Keratinocyte (primary cell): ENCODE data around the gene CRYBA2. TPM values are rescaled to one million over a fixed set of nuclear protein-coding genes. Genes with fewer than 3 reads are reported as not detected.
A peak's percentile ranks its signal among the peaks of the same experiment; 100 is the strongest.

ENCODE experiments used
- DNase-seq: peaks from one replicate; pipeline ENCODE4 v3.0.0-alpha.2; 2011; ENCODE audit warnings: low read depth, missing footprints, low spot score
- FAIRE-seq: peaks from 2 replicates; lab custom pipeline; 2011; peaks lifted over from hg19 to GRCh38; lab: Jason Lieb, UNC
- H2AFZ ChIP-seq: 2 replicates; pipeline ENCODE4 v1.6.0; 2012; ENCODE audit warnings: low read length, control low read depth, inconsistent platforms; ENCODE audit not compliant: control insufficient read depth
- H3K27ac ChIP-seq: 2 replicates; pipeline ENCODE4 v1.5.1; 2011; ENCODE audit warnings: low read length; ENCODE audit not compliant: control insufficient read depth, insufficient read depth
- H3K27me3 ChIP-seq: 3 replicates; pipeline ENCODE4 v1.6.0; 2011; ENCODE audit warnings: low read length; ENCODE audit not compliant: control insufficient read depth, insufficient read depth; ENCODE audit errors: extremely low read depth
- H3K36me3 ChIP-seq, 2 experiments: 2 replicates in 1 of 2; 3 replicates in 1 of 2; pipeline ENCODE4 v1.5.1; 2011; ENCODE audit warnings: low read length in 2 of 2, mild to moderate bottlenecking in 1 of 2; ENCODE audit not compliant: control insufficient read depth in 2 of 2, insufficient read depth in 2 of 2; ENCODE audit errors: extremely low read depth in 1 of 2
- H3K4me1 ChIP-seq: 3 replicates; pipeline ENCODE4 v1.5.1; 2011; ENCODE audit warnings: low read length; ENCODE audit not compliant: control insufficient read depth, insufficient read depth; ENCODE audit errors: extremely low read depth
- H3K4me2 ChIP-seq: 3 replicates; pipeline ENCODE4 v1.6.0; 2011; ENCODE audit warnings: low read depth, low read length; ENCODE audit not compliant: control insufficient read depth, insufficient read depth; ENCODE audit errors: extremely low read depth
- H3K4me3 ChIP-seq, 3 experiments: fragments of 200-600 bp in 1 of 3; sonication (generic) in 1 of 3; 2 replicates in 2 of 3; 3 replicates in 1 of 3; pipeline ENCODE4 v1.5.1; 2011 to 2016; ENCODE audit warnings: low read length in 3 of 3, mild to moderate bottlenecking in 3 of 3, control low read depth in 2 of 3, inconsistent platforms in 1 of 3, low read depth in 1 of 3, mixed read lengths in 1 of 3, mixed run types in 1 of 3, moderate library complexity in 1 of 3; ENCODE audit not compliant: control insufficient read depth in 2 of 3, insufficient read depth in 2 of 3; ENCODE audit errors: extremely low read depth in 1 of 3
- H3K79me2 ChIP-seq: 2 replicates; pipeline ENCODE4 v1.6.0; 2012; ENCODE audit warnings: low read length; ENCODE audit not compliant: control insufficient read depth, insufficient read depth
- H3K9ac ChIP-seq: 3 replicates; pipeline ENCODE4 v1.6.0; 2011; ENCODE audit warnings: low read length; ENCODE audit not compliant: control insufficient read depth, insufficient read depth; ENCODE audit errors: extremely low read depth
- H3K9me1 ChIP-seq: 3 replicates; pipeline ENCODE4 v1.6.0; 2011; ENCODE audit warnings: low read length; ENCODE audit not compliant: control insufficient read depth, insufficient read depth; ENCODE audit errors: extremely low read depth
- H3K9me3 ChIP-seq: 2 replicates; pipeline ENCODE4 v1.5.1; 2012; ENCODE audit warnings: low read depth, low read length; ENCODE audit not compliant: control insufficient read depth
- H4K20me1 ChIP-seq: 3 replicates; pipeline ENCODE4 v1.6.0; 2011; ENCODE audit warnings: low read length; ENCODE audit not compliant: control insufficient read depth, insufficient read depth; ENCODE audit errors: extremely low read depth
- CTCF ChIP-seq, 3 experiments: IDR thresholded peaks in 1 of 3; conservative IDR thresholded peaks in 1 of 3; optimal IDR thresholded peaks in 1 of 3; 2 replicates in 2 of 3; 3 replicates in 1 of 3; pipeline versions ENCODE3 to v1.5.1; 2011; ENCODE audit warnings: low read length in 3 of 3, mild to moderate bottlenecking in 3 of 3, moderate library complexity in 2 of 3, control low read depth in 1 of 3, inconsistent platforms in 1 of 3; ENCODE audit not compliant: insufficient read depth in 2 of 3; ENCODE audit errors: extremely low read depth in 1 of 3
- EZH2 ChIP-seq: IDR thresholded peaks from one replicate; pipeline ENCODE4 v1.6.1; 2012; ENCODE audit warnings: inconsistent platforms, mild to moderate bottlenecking, low read length, moderate library complexity
- dilution Hi-C: fragments of 300-500 bp; cut with MboI; formaldehyde crosslinking; loops from one replicate; pipeline ENCODE4 v1.7.0; 2020; ENCODE audit warnings: low sequenced_read_pairs; ENCODE audit not compliant: extremely low pct_ligation_motif_present
- polyA plus RNA-seq, 5 experiments: library from polyadenylated mRNA; depleted of rRNA in 3 of 5; stranded (reverse) in 3 of 5; stranded (forward) in 1 of 5; unstranded in 1 of 5; fragments of >200 nt; gene quantifications; 1 replicate in 1 of 5; 2 replicates in 3 of 5; 3 replicates in 1 of 5; pipeline versions ENCODE4 v1.2.1 to v1.2.3, GENCODE V29; 2011 to 2012; ENCODE audit warnings: missing spikeins in 2 of 5, low read depth in 1 of 5, low replicate concordance in 1 of 5

Gene CRYBA2
- polyA plus RNA-seq, 1 donor (not counting 4 experiments of a cell fraction or from before 2014, with no cell fraction given): not detected

DNA sequence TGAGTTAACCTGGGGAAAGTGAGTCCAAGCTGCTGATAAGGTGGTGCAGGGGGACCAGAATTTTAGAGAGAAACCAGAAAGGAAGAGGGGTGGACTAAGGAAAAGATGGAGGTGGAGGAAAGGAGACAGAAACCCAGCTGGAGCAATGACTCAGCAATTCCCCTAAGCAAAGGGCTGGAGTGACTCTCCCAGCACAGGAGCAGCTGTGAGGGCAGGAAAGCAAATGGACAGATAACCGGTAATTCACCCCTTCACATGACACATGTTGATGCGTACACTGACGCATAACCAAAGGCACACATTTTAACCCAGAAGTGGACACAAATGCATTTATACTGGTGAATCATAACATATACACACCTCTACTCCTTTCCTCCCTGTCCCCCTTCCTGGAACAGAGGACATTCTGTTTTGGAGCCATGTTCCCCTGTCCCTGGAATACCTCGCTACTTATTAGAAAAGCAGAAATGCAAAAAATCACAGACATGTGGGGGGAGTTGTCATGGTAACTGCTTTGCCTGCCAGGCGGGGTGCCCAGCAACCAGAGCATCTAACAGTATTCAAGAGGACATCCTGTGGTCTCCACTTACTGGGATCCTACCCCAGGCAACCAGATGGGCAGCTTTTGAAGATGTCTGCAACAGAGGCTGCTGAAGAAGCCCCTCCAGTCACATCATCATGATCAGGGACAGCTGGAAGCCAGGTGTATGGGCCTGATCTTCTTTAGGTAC, 29.0 kb downstream of the CRYBA2 start:
- Histone ChIP-seq H3K36me3 (no peaks in the 10 kb centered on the region), H3K27me3 (peaks cover 42% of the 10 kb centered on the region), H3K27ac (peak overlapping the region; percentile 8), H2AFZ (no peak overlapping the region), H3K79me2 (no peaks in the 10 kb centered on the region), H3K4me3 (no peak overlapping the region), H4K20me1 (peaks cover 8% of the 10 kb centered on the region), H3K9me1 (no peaks in the 10 kb centered on the region), H3K9ac (no peak overlapping the region), H3K4me1 (peaks cover 10% of the 10 kb centered on the region), H3K9me3 (no peaks in the 10 kb centered on the region), H3K4me2 (peak overlapping the region; percentile 77)
- DNase-seq: peak; percentile 50
- no peak for FAIRE-seq
- dilution Hi-C loops: no loop called here
- no peak for TF ChIP-seq CTCF (optimal IDR thresholded peaks at IDR 0.05 in 1 of 3, IDR thresholded peaks at IDR 0.05 in 1 of 3, conservative IDR thresholded peaks at IDR 0.05 in 1 of 3; ENCODE audit: extremely low read depth in 1 of 3, insufficient read depth in 2 of 3, low read length in 3 of 3)
- TF ChIP-seq EZH2: no peak

- Histone ChIP-seq H3K27me3 (peaks cover 48% of the 10 kb centered on the region), H3K4me3 (no peak overlapping the region), H3K36me3 (no peaks in the 10 kb centered on the region), H3K9me1 (no peaks in the 10 kb centered on the region), H3K9ac (no peak overlapping the region), H3K27ac (peak overlapping the region; percentile 8), H3K79me2 (no peaks in the 10 kb centered on the region), H3K4me2 (peak overlapping the region; percentile 77), H3K4me1 (peaks cover 10% of the 10 kb centered on the region), H3K9me3 (no peaks in the 10 kb centered on the region), H4K20me1 (peaks cover 8% of the 10 kb centered on the region), H2AFZ (no peak overlapping the region)
- FAIRE-seq (no peak), DNase-seq (no peak)
- dilution Hi-C loops: no loop called here
- TF ChIP-seq CTCF (optimal IDR thresholded peaks at IDR 0.05 in 1 of 3, IDR thresholded peaks at IDR 0.05 in 1 of 3, conservative IDR thresholded peaks at IDR 0.05 in 1 of 3; ENCODE audit: extremely low read depth in 1 of 3, insufficient read depth in 2 of 3, low read length in 3 of 3) (no peak), EZH2 (peak; percentile 31)
These were observed 29.6 kb downstream of the CRYBA2 start for GRCh38 chr2:218963601-218964000.
